GM11168 (cell line): ENCODE measurements around the gene PTGDS.

Source experiments
- in situ Hi-C: fragments of 300-500 bp; cut with MboI; formaldehyde crosslinking; loops from one replicate; pipeline ENCODE4 v1.12.0; 2022; ENCODE audit warnings: low sequenced_read_pairs; ENCODE audit not compliant: unreplicated experiment

PTGDS gene

GRCh38 chr9:136977223-136977622 is at the start of gene PTGDS:
PTGDS (plus strand) TSS chr9:136977504; CDS start chr9:136977579, 75 bp downstream.
- in situ Hi-C loops, result no loop called here

DNA sequence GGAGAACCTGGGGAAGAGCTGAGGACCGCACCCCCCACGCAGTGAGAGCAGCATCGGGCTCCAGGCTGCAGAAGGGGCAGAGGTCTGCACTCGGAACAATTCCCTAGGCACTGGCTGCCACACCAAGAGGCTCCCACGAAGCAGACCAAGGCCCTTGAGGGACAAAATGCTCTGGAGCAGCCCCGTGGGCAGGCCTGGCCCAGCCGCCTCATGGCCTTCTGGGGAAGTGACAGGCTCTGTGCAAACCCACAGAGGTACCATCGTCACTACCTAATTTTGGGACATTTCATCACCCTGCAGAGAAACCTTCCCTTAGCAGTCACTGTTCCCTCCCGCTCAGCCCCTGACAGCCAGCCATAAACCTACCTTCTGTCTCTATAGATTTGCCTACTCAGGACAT is 48.7 kb upstream of the PTGDS start:
- in situ Hi-C loops, result no loop called here

GRCh38 chr9:136930014-136930413 is 47.3 kb upstream of the PTGDS start:
- in situ Hi-C loops, result loop anchor here (10.0 kb wide), 1 partner anchor 65 kb away; the partner anchor contains the start of gene EDF1

DNA sequence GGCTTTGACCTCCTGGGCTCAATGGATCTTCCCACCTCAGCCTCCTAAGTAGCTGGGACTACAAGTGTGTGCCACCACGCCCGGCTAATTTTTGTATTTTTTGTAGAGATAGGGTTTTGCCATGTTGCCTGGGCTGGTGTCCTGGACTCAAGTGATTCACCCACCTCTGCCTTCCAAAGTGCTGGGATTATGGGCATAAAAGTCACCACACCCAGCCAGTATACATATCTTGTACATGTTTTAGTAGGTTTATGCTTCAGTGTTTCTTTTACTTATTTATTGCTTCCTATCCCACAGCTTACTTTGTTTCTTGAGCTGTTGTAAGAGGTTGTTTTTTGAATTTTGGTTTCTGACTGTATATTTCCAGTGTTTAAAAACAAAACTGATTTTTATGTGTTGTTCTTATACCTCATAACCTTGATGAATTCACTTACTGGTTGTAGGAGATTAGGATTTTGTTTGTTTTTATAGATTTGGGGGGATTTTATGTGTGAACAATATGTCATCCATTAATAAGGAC is 45.6 kb upstream of the PTGDS start:
- in situ Hi-C loops, result loop anchor here (10.0 kb wide), 1 partner anchor 67 kb away; the partner anchor contains the start of gene EDF1

DNA sequence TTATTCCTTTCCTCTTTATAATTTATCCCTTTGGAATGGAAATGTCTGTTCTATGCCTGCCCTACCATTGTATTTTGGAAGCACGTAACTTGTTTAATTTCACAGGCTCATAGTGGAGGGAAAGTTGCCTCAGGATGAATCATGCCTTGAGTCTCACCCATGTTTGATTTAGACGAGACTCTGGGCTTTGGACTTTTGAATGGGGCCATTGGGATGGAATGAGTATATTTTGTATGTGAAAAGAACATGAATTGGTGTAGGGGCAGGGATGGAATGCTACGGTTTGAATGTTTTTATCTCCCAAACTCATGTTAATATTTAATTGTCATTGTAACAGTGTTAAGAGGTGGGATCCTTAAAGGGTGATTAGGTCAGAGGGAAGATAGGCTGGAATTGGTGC is 43.0 kb upstream of the PTGDS start:
- in situ Hi-C loops, result loop anchor here (10.0 kb wide), 1 partner anchor 69 kb away; the partner anchor contains the start of gene EDF1

GRCh38 chr9:136935651-136936050 is 41.7 kb upstream of the PTGDS start:
- in situ Hi-C loops, result loop anchor here (10.0 kb wide), 1 partner anchor 71 kb away; the partner anchor contains the start of gene EDF1

DNA sequence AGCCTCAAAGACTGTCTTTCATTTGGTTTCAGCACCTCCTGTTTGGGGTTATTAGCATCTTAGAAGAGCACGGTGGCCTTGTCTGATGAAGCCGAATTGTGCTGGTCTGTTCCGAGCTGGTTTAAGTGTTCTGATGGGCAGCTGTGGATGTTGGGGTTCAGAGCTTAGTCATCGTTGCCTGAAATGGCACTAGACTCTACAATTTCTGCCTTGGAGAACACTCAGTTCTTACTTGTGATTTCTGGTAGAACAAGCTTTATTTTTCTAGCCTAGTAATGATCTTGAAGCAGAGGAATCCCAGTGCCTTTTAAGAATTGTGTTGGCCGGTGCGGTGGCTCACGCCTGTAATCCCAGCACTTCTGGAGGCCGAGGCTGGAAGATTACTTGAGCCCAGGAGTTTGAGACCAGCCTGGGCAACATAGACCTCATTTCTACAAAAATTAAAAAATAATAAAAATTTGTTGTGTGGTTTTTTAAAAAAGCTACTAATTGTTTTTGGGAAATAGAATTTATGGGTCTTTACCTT is 40.6 kb upstream of the PTGDS start:
- in situ Hi-C loops, result loop anchor here (10.0 kb wide), 1 partner anchor 72 kb away; the partner anchor contains the start of gene EDF1

DNA sequence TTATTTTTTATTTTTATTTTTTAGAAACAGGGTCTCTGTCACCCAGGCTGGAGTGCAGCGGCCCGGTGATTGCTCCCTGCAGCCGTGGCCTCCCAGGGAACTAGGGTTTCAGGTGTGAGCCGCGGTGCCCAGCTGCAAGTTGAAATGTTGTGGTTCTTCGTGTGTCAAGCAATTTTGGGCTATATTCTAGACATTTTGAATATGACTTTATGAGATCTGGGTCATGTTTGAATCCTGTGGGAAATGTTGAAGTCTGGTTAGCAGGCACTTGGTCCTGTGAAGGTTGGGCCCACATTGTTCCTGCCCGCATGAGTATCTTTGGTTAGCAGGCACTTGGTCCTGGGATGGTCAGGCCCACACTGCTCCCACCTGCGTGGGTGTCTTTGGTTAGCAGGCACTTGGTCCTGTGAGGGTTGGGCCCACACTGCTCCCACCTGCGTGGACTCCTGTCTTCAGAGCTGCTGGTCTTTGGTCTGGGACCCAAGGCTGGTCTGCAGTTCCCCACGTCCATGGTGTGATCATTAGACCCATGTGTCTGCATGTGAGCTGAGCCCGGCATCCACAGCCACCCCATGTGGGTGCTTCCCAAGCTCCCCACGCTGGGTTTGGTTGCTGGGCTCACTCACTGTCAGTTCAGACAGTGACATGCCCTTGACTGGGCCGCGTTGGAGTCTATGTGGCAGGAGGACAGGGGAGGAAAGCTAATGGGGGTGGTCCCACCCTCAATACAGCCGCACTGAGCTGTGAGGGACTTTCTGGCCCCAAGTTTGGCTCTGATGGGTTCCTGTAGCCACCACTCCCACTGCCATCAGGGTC is 39.9 kb upstream of the PTGDS start:
- in situ Hi-C loops, result loop anchor here (10.0 kb wide), 1 partner anchor 73 kb away; the partner anchor contains the start of gene EDF1

GRCh38 chr9:136939431-136939995 is 37.8 kb upstream of the PTGDS start:
- in situ Hi-C loops, result loop anchor here (10.0 kb wide), 1 partner anchor 75 kb away; the partner anchor contains the start of gene EDF1

DNA sequence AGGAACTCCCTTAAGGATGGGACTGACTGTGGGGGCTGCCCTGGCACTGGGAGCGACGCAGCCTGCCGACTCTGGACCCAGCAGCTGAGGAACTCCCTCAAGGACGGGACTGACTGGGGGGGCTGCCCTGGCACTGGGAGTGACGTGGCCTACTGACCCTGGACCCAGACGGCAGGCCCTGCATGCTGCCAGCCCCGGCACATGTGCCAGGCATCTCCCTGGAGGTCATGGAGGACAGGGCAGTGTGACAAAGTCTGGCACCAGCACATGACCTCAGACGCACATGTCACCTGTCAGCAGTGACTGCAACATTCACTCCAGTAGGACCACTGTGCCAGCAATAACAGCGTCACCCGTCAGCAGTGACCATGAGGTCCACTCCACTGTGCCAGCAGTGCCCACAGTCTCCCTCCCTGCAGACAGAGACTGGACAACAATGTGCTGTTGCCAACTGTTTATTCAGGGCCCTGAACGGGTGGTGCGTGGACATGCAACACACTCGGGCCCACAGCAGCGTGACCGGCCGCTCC is 37.2 kb upstream of the PTGDS start:
- in situ Hi-C loops, result loop anchor here (10.0 kb wide), 1 partner anchor 75 kb away; the partner anchor contains the start of gene EDF1

DNA sequence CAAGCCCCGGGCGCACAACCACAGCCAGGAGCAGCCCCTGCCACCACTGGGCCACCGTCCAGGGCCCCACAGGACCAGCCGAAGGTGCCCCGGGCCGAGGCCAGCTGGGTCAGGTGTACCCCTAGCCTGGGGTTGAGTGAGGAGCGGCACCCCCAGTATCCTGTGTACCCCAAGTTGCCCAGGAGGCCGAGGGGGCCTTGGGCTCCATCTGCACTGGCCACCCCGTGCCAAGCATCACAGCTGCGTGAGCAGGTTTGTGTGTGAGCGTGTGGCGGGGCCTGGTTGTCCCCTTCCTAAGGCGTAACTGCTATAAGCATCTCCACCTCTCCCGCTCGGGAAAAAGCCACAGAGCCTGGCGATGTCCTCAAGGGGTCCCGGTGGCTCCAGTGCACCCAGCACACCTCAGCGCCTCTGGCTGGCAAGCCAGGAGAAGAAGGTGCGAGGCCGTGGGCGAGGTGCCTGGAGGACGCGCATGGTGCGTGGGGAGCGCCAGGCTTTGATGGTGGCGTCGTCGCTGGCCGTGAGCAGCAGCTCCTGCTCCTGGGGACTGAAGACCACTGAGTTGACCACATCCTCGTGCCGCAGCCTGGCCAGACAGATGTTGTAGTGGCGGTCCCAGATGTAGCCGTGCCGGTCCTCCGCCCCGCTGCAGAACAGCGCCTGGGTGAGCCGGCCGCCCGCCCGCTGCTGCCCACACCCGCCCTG is 36.6 kb upstream of the PTGDS start:
- in situ Hi-C loops, result no loop called here

DNA sequence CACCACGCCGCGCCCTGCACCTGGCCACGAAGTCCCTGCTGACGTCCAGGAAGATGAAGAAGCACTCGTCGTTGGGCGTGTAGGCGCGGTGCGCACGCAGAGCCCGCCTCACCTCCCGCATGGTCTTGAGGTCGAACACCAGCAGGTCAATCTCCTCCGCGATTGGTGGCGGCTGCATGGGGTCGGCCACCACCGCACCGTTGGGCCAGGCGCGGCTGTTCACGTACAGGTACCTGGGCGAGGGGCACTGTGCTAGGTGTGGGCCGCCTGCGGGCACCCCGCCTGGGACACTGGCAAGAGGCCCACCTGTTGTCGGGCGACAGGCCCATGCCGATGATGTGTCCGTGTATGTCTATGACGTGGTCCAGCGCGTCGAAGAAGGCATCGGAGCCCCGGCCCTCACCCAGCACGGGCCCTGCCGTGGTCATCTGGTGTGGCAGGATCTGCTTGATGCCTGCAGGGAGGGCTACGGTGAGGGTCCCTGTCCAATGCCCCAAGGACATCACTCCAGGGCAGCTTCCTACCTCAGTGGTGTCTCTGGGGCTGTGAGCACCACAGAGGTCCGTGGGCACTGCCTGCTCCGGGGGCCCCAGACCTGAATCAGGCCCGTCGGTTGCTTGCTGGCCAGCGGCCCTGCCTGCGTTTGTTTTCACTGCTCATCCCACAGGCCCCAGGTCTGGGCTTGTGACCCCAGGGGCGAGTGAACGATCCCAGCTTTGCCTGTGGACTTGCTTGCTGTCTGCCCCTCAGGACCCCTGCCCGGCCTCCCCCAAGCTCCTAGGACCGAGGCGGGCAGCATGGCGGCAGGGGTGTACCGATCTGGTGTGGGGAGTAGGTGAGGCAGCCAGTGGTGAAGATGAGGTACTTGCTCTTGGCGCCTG is 35.8 kb upstream of the PTGDS start:
- in situ Hi-C loops, result no loop called here

GRCh38 chr9:136942112-136942880 is 35.0 kb upstream of the PTGDS start:
- in situ Hi-C loops, result no loop called here

- in situ Hi-C loops, result no loop called here
Measured at GRCh38 chr9:136942881-136943230, 34.4 kb upstream of the PTGDS start.

DNA sequence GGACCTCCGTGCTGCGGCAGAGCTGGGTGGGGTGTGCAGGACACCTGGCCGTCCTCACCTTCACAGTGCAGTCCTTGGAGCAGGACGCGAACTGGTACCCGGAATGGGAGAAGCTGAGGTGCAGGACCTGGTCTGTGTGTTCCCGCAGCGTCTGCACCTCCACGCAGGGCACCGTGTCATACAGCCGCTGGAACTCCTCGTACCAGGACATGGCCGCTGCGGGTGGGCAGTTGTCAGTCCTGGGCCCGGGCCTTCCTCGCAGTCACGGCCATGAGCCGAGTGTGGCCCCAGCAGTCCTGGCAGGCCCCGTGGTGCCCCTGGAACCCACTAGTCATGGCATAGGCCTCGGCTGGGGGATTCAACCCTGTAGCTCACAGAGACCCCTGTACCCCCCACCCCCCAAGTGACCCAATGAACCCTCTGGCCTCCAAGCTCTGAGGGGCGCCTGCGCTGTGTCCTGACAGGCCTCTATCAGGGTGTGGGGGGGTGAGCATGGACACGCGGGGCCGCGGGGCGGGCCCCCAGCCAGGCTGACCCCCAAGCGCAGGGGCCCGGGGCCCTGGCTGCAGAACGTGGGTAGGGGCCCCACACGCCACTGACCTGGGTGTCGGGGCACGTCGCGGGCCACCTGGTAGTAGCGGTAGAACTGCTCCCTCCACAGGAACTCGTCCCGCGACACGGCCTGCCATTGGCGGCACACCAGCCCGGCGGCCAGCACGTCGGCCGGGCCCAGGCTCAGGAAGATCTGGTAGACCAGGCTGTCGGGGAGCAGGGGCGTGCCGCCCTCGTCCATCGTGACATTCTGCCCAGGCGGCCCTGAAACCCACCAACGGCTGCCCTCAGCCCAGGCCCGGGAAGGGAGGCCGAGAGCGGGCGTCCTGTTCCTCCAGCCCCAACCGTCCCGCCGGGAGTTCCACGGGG is 33.8 kb upstream of the PTGDS start:
- in situ Hi-C loops, result no loop called here

DNA sequence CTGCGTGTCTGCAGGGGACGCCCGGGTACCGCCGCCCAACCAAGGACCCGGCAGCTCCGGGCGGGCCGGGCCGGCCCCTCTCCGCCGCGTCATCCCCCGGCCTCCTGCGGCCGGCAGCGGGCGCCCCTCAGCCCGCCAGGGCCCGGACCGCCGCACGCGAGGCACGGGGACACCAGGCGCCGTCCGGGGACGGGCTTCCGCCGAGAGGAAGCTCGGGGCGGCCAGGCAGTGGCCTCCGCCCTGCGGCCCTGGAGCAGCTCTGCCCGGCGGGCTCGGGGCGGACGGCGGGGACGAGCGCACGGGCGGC is 33.1 kb upstream of the PTGDS start:
- in situ Hi-C loops, result no loop called here

- in situ Hi-C loops, result no loop called here
Measured at GRCh38 chr9:136944519-136945332, 32.6 kb upstream of the PTGDS start, which contains the start of the genes C8G and FBXW5. C8G (plus strand) TSS chr9:136945243; CDS start chr9:136945321, 78 bp downstream. FBXW5 (minus strand) TSS chr9:136944738; CDS start chr9:136944083, 655 bp downstream.
